DMS79 (cell line): ENCODE results near the gene ARL3.
"Not testable (repeated sequence)": the region's sequence is repeated elsewhere in the genome, so short reads cannot be mapped to it uniquely, and the experiment has no call there.

Experiments used
- DNase-seq: peaks from one replicate; lab custom pipeline; 2025; lab: John Stamatoyannopoulos, UW

ARL3 gene

GRCh38 chr10:102735065-102735562 is 20.9 kb upstream of the ARL3 start:
- no peak for DNase-seq

DNA sequence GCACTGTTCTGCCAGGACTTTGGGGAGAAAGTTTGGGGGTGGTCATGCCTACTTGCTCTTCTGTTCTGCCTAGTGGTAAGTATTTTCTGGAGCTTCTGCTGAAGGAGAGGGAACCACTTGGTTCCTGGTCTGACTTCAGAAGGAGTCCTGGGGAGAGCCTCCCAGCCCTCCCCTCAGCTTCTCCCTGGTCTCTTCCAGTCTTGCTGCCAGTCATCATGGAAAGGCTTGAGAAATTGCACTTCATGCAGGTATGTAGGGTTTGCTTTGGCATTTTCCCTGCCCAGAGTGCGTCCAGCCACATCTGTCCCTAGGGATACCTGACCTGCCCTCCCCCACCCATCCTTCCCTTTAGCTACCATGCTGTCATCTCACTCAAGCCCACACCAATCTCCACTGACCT is 18.5 kb upstream of the ARL3 start:
- no peak for DNase-seq

- DNase-seq, result no peak
Measured at GRCh38 chr10:102731222-102731800, 17.1 kb upstream of the ARL3 start.

- DNase-seq, result no peak
Measured at GRCh38 chr10:102729029-102730026, 15.1 kb upstream of the ARL3 start.

DNA sequence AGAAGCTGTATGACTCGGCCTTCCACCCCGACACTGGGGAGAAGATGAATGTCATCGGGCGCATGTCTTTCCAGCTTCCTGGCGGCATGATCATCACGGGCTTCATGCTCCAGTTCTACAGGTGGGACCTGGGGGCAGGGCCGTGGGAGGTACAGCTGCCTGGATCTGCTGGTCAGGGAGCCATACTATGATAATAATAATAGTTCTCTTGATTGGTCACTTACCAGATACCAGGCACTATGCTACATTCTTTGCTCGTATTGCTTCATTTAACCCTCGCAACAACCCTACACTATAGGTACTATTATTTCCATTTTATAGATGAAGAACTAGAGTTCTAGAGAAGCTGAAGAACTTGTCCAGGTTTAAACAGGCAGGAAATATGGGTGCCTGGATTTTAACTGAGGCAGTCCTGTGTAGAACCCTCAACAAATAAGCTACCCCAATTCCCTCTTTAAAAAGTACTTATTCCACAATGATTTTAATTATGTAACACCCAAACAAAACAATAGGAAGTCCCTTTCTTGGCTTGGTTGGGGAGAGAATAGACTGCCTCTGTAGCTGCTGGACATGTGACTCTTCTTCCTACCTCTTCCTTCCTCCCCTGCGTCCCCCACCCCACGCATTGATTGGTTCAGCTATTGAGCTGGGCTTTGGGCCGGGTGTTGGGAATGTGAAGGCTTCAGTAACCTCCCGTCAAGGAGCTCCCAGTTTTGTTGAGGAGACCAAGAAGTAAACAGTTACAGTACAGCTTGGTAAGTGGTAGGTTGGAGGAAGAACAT is 13.0 kb upstream of the ARL3 start:
- no peak for DNase-seq

DNA sequence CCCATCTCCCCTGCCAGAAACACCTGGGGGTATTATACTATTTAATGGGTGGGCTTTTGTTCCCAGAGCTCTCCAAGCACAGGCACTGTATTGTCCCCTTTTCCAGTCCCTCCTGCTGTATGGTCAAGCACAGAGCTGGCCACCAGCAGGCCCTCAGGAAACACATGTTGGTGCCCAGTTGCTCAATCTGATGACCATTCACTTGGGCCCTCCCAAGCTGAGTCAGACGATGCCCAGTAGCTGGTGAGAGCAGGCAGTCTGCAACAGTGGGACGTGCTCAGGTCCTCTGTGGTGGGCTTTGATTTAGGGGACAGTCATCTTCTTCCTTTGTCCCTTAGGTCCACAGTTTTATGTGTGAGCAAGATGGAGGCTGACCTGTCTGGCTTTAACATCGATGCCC is 12.1 kb upstream of the ARL3 start:
- DNase-seq, result no peak

DNA sequence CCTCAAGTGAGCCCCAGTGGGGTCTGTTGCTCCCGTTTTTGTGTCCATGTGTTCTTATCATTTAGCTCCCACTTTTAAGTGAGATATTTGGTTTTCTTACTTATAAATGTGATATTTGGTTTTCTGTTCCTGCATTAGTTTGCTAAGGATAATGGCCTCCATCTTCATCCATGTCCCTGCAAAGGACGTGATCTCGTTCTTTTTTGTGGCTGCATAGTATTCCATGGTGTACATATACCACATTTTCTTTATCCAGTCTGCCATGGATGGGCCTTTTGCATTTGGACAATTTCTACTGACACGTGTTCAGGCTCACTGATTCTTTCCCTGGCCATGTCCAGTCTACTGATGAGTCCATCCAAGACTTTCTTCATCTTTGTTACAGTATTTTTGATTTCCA is 9.8 kb upstream of the ARL3 start:
- DNase-seq, result no peak

DNA sequence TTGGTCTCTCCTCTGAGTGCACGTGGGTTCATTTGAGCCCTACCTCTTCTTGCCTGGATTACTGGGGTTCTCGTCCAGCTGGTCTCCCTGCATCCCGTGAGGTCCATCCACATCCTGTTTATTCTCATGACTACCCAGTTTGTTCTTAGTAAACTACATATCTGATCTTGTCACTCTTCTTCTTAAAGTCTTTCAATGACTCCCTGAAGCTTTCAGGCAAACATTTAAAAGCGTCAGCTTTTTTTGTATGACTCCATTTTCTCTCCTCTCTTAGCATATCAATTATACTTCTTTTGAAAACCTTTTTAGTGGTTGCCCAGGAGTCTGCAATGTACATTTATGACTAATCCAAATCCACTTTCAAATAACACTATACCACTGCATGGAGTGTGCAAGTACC is 7.8 kb upstream of the ARL3 start:
- no peak for DNase-seq

GRCh38 chr10:102720775-102721301 is 6.6 kb upstream of the ARL3 start:
- no peak for DNase-seq

- DNase-seq, result no peak
Measured at GRCh38 chr10:102720337-102720736, 6.1 kb upstream of the ARL3 start.

GRCh38 chr10:102718220-102718619 is 4.0 kb upstream of the ARL3 start:
- no peak for DNase-seq

- not testable (repeated sequence) for DNase-seq
Measured at GRCh38 chr10:102716900-102717565, 2.8 kb upstream of the ARL3 start.

DNA sequence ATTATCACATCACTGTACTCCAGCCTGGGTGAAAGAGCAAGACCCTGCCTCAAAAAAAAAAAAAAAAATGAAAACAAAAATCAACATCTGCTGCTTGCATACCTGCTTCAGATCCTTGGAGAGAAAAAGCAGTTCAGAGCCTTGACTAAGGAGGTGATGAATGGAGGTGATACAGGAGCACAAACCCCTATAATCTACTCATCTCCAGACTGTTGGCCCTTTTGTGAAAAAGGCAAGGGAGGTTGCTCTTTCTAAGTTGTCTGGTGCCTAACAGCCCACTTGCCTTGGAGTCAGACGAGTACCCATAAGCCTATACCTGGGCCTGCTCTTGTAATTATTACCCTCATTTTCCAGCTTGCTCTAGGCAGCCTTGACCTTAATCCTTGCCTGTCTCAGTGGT is 1.7 kb upstream of the ARL3 start:
- no peak for DNase-seq

GRCh38 chr10:102714621-102715455 is 641 bp upstream of the ARL3 start, which contains the start of gene SFXN2:
TSS of gene SFXN2 (plus strand) at chr10:102714636. CDS start at chr10:102726637, 12,001 bp downstream.
- no peak for DNase-seq

GRCh38 chr10:102713539-102713813 is 721 bp downstream of the ARL3 start:
- no peak for DNase-seq

GRCh38 chr10:102712843-102713538 is 1.2 kb downstream of the ARL3 start:
- DNase-seq, result no peak

GRCh38 chr10:102712089-102712488 is 2.1 kb downstream of the ARL3 start:
- DNase-seq, result no peak

DNA sequence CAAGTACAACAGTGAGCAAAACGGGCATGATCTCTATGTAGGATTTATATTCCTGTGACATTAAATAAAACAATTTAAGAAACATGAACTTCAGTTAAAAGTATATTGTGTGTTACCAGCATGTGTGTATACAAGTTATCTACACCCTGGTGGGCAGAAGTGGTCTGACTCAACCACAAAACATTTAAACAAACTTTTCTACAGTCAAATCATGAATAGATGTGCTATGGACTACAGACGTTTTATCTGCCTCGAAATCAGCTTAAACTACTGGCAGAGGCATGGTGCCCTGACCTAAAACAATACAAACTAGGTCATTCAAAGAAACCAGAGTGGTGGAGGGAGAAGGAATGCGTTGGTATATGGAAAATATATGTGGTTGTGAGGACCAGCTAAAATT is 3.6 kb downstream of the ARL3 start:
- no peak for DNase-seq

- DNase-seq, result no peak
Measured at GRCh38 chr10:102705531-102705930, 8.7 kb downstream of the ARL3 start.

DNA sequence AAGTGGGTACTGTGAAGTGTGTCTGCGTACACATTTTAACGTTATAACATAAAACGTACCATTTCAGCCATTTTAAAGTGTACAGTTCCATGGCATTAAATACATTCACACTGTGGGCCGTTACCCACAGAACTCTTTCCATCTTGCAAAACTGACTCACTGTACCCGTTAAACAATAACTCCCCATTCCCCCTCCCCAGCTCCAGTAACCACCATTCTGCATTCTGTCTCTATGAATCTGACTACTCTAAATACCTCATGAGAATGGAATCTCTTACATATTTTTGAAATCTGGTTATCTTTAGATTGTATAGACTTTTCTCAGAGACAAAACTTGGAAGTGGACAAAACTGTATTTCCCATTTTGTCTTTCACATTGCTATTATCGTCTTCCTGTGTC is 9.3 kb downstream of the ARL3 start:
- DNase-seq, result no peak
